GM12873 (cell line): ENCODE results near the gene FAM169A.

Experiments
- CTCF ChIP-seq: IDR thresholded peaks from 2 replicates; pipeline ENCODE4 v1.5.1; 2012; ENCODE audit warnings: low read depth, mild to moderate bottlenecking, moderate library complexity, low read length, control low read depth; ENCODE audit not compliant: insufficient read depth; ENCODE audit errors: missing control alignments

The FAM169A gene

DNA sequence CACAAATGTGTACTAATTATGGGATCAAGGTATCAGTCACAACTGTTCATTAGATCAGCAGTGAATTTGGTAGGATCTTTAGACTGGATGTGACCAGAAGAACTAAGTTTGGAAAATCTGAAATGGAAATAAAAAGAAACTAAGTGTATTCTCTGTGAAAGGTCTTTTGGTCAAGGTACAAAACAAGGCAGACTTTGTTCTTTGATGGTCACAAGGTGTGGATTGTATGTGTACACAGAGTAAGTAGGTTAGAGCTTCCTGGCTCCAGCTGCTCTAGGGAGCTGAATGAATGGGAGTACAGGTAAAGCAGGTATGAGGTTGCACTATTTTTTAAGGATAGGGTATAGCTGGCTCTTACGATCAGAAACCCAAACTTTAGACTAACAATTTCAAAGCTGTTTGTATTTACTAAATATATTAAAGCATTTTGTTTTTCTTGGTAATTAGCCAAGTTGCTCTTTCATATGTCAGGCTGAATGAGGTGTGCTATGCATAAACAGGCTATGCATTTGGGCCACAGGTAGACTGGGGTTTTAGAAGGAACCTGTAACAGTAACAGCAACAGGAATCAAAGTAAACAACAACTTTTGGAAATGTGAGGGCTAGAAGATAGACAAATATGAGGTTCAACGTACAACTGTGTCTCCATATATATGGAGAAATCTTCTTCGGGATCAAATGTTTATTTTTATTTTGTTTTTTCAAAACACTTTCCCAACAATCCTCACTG lies 32.5 kb downstream of the FAM169A start:
- no peak for TF ChIP-seq CTCF

- TF ChIP-seq CTCF = no peak
These were observed 36.8 kb downstream of the FAM169A start for GRCh38 chr5:74829413-74829812.

- TF ChIP-seq CTCF = no peak
These were observed 43.9 kb downstream of the FAM169A start for GRCh38 chr5:74822288-74822687.

- TF ChIP-seq CTCF = no peak
These were observed 49.3 kb downstream of the FAM169A start for GRCh38 chr5:74816875-74817274.

DNA sequence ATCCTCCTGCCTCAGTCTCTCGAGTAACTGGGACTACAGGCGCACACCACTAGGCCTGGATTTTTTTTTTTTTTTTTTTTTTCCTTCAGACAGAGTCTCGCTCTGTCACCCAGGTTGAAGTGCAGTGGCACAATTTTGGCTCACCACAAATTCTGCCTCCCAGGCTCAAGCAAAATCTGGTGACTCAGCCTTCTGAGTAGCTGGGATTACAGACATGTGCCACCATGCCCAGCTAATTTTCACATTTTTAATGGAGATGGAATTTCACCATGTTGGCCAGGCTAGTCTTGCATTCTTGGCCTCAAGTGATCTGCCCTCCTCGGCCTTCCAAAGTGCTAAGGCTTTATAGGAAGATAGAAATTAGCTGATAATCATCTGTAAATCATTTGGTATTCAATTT lies 55.3 kb downstream of the FAM169A start:
- TF ChIP-seq CTCF = no peak

DNA sequence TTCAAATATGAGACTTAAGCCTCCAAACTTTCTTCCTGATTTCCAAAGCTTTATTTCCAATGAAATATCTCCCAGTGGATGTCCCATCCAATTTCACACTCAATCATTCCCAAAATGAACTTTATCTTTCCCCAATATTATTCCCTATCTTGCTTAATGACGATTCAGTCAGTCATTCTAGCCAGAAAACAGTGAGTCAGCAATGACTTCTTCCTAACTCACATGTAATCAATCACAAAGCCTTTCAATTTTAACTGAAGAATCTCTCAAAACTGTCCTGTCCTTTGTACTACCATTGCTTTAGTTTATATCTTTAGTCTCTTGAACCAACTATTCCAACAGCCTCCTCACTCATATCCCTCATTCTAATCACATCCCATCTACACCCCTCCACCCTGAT lies 64.2 kb downstream of the FAM169A start:
- no peak for TF ChIP-seq CTCF

DNA sequence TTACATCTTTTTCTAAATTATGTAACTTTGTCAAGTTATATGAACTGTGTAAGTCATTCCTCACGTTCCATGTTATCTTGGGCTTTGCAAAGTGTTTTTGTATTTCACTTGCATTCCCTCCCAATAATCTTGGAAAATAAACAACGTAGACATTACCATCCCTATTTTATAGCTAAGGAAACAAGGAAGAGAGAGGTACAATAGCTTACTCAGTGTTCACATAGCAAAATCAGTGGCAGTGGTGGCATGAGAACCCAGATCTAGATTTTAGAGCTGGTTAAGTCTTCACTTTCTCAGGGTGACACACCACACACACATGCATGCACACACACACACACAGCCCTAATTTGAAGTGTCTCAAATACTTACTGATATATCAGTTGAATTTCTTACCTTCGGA lies 65.0 kb downstream of the FAM169A start:
- TF ChIP-seq CTCF = no peak
